ENCODE results near the gene VCL.
"Not testable (repeated sequence)": the region's sequence is repeated elsewhere in the genome, so short reads cannot be mapped to it uniquely, and the experiment has no call there.

VCL gene

DNA sequence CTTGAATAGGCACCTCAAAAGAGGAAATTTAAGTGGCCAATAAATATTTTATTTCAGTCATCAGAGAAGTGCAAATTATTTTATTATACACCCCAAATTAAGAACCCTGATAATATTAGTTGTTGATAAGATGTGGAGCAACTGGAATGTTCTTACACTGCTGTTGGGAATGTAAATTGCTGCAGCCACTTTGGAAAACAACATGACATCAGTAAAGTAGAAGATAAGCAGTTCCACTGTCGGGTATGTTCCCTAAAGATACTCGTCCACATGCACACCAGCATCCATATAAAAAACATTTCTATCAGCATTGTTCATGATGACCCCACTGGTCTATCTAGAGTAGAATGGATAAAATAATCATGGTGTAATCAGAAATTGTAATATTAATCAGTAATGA is 46.5 kb downstream of the VCL start:
- DNase-seq, result no peak

DNA sequence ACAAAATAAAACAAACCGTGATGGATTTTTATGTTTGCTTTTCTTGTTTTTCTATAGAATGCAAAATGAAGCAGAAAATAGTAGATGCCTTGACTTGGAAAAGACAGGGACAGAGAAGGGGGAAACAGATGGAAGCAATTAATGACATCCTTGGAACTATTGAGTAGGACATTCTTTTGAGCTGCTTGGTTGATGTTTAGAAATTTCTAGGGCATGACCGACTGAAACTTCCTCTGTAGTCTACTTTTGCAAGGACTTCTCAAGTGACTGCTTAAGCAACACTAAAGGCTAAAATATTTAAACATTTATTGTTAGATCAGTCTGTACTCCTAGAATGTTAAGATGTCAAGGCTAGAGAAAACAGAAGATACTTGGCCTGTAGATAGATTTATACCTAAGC is 49.4 kb downstream of the VCL start:
- no peak for DNase-seq

DNA sequence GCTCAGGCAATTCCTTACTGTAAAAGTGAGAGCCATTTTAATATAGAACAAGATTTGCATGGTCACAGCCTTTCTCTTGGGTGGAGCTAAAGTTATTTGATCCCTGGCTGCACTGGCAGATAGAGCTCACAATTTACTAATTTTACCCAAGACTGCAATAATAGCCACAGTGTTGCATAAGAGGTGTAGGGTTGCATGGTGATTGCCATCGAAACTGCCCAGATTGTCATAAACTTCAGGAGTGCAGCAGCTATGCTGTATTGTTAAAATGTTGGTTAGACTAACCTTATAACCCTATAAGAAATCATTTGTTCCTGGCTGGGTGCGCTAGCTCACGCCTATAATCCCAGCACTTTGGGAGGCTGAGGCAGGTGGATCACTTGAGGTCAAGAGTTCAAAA is 50.0 kb downstream of the VCL start:
- DNase-seq, result no peak

DNA sequence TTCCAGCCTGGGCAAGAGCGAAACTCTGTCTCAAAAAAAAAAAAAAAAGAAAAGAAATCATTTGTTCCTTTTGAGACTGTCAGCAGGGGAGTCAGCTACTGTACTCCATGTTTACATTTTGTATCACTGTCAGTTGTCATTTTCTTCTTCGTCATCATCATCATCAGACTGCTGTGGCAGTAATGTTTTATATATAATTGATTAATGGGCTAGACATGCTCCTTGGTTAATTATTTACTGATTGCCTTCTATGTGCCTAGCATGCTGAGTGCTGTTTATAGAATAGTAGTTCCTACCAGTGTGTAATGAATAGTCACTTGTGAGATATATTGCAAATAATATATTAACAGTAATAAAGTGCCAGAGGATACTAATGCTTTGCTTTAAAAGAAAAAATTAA is 50.5 kb downstream of the VCL start:
- DNase-seq, result no peak

DNA sequence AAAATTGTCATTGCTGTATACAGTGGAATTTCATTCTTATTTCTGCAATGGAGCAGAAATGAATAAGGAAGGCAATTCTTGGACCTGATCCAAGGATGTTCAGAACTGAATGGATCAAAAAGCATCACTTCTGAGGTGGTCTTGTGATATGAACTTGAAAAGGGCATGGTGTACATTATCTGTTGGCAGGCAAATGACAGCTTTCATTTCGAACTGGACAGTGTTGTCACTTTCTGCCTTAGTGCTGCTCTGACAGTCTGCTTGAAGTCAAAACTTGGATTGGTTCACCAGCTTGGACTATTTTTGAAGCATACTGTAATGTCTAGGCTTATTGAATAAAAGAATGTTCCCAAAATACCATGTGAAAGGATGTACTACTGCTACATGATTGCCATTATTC is 52.0 kb downstream of the VCL start:
- no peak for DNase-seq

DNA sequence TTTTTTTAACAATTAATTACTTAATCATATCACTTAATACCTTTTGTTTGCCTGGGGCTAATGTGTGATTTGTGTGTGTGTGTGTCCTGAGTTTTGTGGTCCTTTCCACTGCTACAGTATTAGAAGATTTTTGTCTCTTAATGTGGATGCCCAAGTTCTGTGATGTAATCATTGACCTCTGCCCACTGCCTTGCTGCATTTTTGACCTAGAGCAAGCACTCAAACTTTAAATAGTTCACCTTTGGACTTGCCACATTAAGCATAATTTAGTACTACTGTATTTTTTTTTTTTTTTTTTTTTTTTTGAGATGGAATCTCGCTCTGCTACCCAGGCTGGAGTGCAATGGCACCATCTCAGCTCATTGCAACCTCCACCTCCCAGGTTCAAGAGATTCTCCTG is 52.7 kb downstream of the VCL start:
- DNase-seq, result no peak

DNA sequence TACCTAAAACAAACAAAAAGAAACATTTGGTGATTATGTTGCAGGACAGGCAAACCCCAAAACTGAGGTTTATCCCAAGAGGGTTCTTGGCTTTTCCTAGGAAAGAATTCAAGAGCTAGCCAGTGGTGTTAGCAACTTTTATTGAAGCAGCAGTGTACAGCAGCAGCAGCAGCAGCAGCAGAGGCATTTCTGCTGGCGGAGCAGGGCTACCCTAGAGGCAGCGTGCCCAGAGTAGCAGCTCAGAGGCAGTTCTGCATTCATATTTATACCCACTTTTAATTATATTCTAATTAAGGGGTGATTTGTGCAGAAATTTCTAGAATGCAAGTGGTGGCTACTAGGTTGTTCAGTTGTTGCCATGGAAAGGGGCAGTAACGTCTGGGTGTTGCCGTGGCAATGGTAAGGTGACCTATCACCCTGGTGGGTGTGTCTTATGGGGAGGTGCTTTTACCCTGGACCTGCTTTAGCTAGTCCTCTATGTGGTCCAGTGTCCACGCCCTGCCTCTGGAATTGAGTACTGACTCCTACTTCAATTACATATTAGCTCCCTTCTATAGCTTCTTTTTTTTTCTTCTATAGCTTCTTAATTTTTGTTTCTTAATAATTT is 53.9 kb downstream of the VCL start:
- DNase-seq, result no peak

DNA sequence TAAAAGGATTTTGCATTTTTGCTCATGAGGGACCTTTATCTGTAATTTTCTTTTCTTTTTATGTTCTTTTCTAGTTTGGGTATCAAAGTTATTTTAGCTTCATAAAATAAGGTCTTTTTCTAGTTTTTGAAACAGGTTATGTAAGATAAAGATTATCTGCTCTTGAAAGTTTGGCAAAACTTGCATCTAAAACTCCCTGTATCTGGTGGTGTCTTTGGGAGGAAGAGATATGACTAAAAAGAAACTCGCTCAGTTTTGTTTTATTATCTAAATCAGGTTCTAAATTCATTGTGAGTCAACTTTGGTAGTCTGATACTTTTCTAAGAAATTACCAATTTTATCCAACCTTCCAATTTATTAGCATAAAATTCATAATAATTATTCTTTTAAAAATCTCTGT is 55.1 kb downstream of the VCL start:
- no peak for DNase-seq

DNA sequence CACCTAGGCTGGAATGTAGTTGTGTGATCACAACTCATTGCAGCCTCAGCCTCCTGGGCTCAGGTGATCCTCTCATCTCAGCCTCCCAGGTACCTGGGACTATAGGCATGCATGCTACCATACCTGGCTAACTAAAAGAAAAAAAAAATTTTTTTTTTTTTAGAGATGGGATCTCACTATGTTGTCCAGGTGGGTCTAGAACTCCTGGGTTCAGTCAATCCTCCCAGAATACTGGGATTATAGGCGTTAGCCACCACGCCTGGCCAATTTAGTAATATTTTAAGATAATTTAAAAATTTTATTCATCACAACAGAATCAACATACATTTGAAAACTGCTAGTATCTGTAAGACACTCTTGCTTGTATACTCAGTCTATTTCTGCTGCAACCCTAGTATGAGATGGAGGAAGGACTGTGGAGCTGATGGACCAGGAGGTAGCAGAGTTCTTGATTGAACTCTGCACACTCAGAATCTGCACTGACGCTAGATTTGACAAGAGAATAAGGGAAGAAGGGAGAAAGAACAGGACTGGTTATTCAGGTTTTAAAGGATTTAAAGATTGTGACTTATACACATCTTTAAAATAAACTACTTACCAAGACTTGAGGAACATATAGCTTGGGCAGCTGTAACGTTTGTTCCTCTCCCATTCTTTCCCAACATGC is 57.6 kb downstream of the VCL start:
- no peak for DNase-seq

DNA sequence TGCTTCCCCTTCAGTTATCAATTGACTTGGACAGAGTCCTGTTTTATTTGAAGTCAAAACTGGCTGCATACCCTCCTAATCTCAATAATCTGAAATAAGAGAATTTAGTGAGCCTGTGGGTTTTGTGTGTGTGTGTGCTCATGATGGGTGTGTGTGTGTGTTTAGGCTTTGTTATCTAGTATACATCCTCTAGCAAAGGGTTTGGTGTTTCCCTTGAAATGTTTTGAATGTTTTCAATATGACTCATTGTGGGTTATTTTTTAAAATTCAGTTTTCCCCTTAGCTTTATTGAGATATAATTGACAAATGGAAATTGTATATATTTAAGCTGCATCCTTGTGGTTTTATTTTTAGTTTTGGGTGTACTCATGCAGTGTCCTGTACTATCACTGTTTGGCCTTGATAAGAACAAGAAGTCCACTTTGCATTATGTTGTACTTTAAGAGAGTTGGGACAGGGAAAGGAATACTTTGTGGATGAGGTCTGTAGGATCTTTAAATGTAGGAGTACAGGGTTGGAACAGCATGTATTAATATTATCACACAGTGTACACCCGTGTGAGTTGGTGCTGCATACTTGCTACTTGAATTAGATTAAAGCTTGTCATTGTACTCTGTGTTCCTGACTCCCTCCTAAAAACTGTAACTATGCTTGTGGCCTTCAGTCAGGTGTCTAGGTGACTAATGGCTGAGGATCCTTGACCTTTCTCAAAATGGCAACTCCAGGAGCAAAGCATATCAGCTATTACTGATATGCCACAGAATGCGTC is 58.3 kb downstream of the VCL start:
- DNase-seq, result no peak

DNA sequence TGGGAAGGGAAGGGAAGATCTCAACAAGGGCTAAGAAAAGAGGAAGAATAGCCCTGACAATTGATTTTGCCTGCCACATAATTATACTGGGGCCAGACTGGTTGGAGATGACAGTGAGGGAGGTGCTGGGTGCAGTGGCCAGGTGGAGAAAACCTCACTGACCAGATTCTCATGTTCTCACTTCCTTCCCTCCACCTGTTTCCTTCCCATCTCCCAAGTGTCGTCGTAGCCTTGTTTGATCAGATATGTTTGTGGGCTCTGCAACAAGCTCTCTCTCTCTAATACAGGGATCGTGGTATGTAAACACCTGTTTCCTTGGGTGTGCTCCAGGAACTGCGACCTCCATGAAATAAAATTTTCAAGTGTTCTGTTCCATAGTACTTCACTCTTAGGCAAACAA is 60.2 kb downstream of the VCL start:
- DNase-seq, result no peak

DNA sequence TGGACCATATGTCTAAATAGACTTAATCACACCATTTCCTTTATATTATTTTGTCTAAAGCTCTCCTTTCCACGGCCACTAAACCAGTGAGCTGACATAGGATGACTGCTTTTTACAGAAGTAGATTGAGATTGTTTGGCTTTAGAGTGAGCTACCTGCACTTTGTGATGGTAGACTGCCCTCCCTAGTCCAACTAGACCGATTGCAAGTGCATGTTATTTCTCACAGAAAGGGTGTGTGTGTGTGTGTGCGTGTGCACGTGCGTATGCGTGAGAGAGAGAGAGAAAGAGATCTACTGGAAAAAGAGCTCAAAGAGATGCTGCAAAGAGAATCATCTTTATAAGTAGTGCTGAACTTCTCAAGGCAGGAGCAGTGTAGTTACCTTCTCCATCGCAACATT is 60.7 kb downstream of the VCL start:
- no peak for DNase-seq

DNA sequence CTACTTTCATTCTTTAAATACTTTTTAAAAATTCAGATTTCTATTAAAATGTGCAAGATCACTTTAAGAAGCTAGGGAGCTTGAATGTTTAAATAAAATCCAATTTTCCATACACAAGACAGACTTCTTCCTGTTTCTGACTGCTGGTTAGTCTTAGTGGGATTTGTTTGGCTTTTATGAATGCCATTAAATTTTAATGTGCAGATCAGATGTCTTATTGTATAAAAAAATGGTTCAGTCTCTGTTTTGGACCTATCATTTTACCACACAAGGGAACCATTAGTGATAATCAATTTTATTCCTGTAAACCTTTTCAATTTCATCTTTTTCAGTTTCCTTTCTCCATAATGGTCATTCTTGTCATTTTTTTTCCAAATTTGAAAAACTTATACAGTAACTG is 63.2 kb downstream of the VCL start:
- no peak for DNase-seq

DNA sequence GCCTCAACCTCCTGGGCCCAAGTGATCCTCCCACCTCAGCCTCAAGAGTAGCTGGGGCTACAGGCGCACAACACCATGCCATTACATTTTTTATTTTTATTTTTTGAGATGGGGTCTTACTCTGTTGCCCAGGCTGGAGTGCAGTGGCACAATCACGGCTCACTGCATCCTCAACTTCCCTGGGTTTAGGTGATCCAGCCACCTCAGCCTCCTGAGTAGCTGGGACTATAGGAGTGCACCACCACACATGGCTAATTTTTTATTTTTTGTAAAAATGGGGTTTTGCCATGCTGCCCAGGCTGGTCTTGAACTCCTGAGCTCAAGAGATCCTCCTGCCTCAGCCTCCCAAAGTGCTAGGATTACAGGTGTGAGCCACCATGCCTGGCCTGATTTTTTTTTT is 64.1 kb downstream of the VCL start:
- DNase-seq, result not testable (repeated sequence)

DNA sequence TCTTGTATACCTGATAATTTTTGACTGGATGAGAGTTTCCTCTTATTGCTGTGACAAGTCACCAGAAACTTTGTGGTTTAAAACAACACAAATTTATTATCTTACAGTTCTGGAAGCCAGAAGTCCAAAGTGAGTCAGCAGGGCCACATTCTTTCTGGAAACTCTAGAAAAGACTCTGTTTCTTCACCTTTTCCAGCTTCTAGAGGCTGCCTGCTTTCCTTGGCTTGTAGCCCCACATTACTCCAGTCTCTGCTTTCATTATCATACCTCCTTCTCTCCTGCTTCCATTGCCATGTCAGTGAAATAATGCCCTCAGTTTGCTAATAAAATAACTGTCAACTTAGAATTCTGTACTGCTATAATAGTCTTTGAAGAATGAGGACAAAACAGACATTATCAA is 65.3 kb downstream of the VCL start:
- DNase-seq, result no peak

DNA sequence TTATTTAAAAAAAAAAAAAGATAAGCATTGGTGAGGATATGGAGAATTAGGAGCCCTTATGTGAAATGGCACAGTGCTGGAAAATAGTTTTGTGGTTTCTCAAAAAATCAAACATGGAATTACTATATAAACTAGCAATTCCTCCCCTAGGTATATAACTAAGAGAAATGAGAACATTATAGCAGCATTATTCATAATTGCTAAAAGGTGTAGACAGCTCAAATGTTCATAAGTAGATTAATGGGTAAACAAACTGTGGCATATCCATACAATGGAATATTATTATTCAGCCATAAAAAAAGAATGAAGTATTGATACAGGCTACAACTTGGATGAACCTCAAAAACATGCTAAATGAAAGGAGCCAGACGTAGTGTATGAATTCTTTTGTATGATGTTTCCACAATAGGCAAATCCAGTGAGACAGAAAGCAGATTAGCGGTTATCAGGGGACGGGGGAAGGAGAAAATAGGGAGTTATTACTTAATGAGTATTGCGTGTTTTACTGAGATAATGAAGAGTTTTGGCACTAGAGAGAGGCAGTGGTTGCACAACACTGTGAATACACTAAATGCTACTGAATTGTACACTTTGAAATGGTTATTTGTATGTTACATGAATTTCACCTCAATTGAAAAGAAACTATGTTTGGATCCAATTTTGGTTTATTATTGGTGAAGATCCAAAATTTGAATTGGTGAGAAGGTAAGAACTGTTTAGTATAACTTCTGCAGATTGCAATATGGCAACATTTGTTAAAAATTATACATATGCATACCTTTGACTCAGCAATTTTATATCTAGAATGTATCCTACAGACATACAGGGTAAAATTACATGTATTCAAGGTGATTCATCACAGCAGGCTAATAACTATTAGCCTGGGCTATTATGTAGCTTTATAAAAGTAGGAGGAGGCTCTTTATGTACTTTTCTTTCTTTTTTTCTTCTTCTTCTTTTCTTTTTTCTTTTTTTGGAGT is 69.7 kb downstream of the VCL start:
- no peak for DNase-seq

DNA sequence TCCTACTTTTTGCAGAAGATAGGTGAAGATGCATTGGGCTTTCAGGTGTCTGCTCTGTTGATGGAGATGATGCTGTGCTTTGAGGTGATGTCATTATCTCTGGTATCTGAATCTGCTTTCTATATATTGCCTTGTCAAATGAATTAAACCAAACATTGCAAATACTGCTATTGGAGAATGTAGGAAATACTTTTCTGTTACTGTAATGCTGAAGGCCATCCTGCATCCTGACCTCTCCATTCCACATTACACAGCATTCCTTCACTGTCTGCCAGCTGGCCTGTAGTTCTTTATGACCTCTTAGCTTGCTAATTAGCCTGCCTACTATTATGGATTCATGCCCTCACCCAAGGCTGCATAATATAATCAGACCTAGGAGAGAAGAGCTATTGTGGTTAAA is 73.2 kb downstream of the VCL start:
- no peak for DNase-seq

DNA sequence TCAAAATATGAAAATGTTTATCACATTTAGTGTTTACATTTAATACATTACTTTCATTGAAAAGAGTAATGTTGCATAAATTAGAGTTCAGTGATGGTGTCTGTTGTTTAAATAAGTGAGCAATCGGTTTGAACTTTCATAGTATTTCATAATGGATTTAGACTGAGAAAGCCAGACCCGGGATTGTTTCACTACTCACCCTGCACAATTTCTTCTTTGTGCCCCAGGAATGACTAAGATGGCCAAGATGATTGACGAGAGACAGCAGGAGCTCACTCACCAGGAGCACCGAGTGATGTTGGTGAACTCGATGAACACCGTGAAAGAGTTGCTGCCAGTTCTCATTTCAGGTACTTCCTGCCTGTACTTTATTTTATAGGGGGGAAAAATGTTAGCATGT is 74.6 kb downstream of the VCL start:
- DNase-seq, result no peak

DNA sequence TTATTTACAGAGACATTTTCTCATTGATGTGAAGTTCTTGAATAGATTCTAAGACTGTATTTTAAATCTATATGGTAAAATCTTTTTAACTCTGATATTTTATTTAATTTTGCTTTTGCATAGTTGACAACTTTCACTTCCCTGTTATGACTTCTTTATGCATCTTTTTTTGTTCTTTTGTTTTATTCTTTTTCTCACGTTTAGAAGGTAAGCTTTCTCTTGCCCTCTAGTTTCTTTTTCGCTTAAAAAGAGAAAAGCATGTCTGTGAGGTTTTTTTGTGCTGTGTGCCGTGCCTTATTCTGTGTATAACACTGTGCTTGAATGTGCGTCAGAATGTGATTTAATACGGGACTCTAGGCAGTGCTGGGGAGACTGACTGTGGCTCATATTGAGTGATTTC is 78.0 kb downstream of the VCL start:
- DNase-seq, result no peak

DNA sequence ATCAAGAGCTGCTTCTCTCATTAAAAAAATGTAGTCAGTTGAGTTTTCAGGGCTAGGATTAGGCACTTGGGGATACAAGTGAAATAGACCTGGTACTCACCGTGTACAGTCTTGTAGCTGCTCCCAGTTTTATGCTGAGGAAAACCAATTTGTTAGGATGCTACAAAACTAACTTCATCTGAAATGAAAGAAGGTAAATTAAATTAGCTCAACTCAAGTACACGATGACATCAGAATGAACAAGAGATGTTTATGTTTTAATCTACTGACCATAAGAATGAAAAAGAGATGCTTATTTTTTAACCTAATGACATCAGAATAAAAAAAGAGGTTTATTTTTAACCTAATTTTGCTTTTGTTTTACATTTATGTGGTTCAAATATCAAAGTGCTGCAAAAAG is 79.0 kb downstream of the VCL start:
- no peak for DNase-seq

DNA sequence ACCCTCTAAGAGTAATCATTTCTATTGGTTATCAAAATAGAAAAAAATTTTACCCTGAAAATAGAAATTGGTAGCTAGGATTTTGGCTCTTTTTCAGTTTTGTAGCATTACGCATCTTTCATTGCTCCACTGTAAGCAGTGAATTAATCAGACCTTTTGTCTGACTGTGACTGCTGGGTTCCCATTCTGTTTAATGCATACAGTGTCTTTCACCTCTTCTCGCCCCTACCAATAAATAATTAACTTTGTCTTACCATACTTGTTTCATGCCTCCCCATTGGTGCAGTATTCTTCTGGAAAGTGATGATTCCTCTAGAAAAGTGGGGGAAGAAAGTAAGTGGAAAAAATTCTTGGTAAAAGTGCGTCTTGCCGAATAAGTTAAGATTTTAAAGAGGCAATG is 79.5 kb downstream of the VCL start:
- no peak for DNase-seq

DNA sequence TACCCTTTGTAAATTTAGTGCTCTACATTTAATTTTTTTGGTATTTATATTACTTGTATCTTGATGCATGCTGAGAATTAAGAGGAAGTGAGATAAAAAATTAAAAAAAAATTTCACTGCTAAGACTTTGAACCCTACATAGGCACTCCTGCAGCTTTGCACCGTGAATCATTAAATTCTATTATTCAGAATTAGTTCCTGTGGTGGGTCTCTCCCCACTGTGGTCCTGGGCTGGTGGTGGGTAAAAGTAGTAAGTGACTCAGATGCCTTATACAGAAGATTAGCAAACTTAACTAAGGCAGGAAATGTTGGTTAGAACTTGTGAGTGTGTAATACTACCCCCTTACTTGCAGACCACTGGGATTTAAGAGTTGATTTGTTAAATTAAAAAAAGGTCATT is 80.1 kb downstream of the VCL start:
- no peak for DNase-seq
